Peyer's patch (tissue), 4 donors: ENCODE results near the gene MRAS.

Experiments
- POLR2A ChIP-seq, 2 donors: fragments of 450-650 bp; IDR thresholded peaks; one replicate each; pipeline ENCODE4 v1.5.1; 2017; ENCODE audit warnings: antibody characterized with exemption in 2 of 2, mild to moderate bottlenecking in 2 of 2, moderate library complexity in 2 of 2
- TF ChIP-seq, protein P1 (sequence below), 6 experiments: fragments of 450-650 bp in 4 of 6; fragments of 200-600 bp in 2 of 6; sonication (generic) in 1 of 6; IDR thresholded peaks; one replicate each; pipeline ENCODE4 v1.5.1; 2017 to 2019; ENCODE audit warnings: antibody characterized with exemption in 6 of 6, mild to moderate bottlenecking in 3 of 6, moderate library complexity in 1 of 6

DNA sequence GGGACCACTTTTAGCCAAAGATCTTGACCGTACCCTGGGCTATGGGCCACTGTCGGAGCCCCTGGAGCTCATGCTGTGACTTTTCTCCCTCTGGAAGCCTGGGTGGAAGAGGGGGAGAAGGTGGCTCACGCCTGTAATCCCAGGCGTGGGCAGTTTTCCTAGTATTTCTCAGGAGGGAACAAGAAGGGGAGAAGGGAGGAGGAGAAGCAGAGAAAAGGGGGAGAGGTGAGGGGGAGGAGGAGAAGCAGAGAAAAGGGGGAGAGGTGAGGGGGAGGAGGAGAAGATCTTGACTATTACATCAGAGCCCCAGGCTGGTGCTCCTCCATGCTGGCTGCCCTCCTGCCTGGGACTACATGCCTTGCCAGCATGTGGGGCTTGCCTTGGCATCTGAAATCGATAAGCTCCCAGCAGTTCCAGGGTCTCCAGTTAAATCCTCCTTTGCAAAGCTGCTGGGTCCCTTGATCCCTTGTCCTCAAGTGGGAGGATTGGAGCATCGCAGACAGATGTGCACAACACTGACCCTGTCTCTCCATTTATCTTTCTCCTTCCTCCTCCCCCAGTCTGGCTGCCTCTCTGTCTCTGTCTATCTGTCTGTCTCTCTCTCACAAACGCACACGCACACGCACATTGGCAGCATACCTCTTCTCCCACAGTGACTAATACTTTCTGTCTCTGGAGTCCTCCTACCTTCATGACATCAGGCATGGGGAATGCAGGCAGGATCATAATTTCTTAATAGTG is 41.6 kb downstream of the MRAS start:
- TF ChIP-seq, protein P1, sequence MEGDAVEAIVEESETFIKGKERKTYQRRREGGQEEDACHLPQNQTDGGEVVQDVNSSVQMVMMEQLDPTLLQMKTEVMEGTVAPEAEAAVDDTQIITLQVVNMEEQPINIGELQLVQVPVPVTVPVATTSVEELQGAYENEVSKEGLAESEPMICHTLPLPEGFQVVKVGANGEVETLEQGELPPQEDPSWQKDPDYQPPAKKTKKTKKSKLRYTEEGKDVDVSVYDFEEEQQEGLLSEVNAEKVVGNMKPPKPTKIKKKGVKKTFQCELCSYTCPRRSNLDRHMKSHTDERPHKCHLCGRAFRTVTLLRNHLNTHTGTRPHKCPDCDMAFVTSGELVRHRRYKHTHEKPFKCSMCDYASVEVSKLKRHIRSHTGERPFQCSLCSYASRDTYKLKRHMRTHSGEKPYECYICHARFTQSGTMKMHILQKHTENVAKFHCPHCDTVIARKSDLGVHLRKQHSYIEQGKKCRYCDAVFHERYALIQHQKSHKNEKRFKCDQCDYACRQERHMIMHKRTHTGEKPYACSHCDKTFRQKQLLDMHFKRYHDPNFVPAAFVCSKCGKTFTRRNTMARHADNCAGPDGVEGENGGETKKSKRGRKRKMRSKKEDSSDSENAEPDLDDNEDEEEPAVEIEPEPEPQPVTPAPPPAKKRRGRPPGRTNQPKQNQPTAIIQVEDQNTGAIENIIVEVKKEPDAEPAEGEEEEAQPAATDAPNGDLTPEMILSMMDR (IDR thresholded peaks at IDR 0.05), result no peak
- TF ChIP-seq POLR2A (IDR thresholded peaks at IDR 0.05), result no peak
